IMR-90 (cell line): ENCODE measurements around the gene RASGRP1. TPM values are rescaled to one million over a fixed set of nuclear protein-coding genes. Genes with fewer than 3 reads are reported as not detected.

Experiments
- ATAC-seq: fragments of 200-7000 bp; cut with Tn5 transposase; 2 replicates; pipeline ENCODE4 v1.9.1; 2020; ENCODE audit warnings: low read depth, mild to moderate bottlenecking, moderate library complexity
- BruUV-seq: library from RNA; stranded (reverse); fragments of 400-500 nt; replicated peaks from 2 replicates; lab custom pipeline; 2021; lab: Mats Ljungman, UMichigan
- CTCF ChIA-PET: fragments of 300-600 bp; formaldehyde crosslinking; extraction: SDS; loops from one replicate; lab custom pipeline; 2021; ENCODE audit warnings: antibody characterized with exemption; lab: Yijun Ruan, JAX
- POLR2A ChIA-PET: fragments of 300-600 bp; sonication (Branson Sonifier 250); formaldehyde crosslinking; loops from one replicate; lab custom pipeline; 2022; ENCODE audit warnings: antibody characterized with exemption; ENCODE audit not compliant: unreplicated experiment; lab: Charles Lee
- DNase-seq: peaks from one replicate; pipeline ENCODE4 v3.0.0; 2013
- H2AFZ ChIP-seq: replicated peaks from 2 replicates; pipeline ENCODE3; 2013; ENCODE audit warnings: low read length, mild to moderate bottlenecking; ENCODE audit not compliant: poor library complexity
- H2AK5ac ChIP-seq: 2 replicates; pipeline ENCODE4 v1.6.1; 2013; ENCODE audit warnings: low read depth, low read length, inconsistent platforms
- H2AK9ac ChIP-seq: replicated peaks from 2 replicates; pipeline ENCODE3; 2013; ENCODE audit warnings: mild to moderate bottlenecking, low read depth, low read length, moderate library complexity; ENCODE audit not compliant: poor library complexity
- H2BK120ac ChIP-seq: 2 replicates; pipeline ENCODE4 v1.6.1; 2013; ENCODE audit warnings: low read depth, low read length, inconsistent platforms
- H2BK15ac ChIP-seq: 3 replicates; pipeline ENCODE4 v1.6.1; 2013; ENCODE audit warnings: low read depth, low read length, inconsistent platforms
- H2BK20ac ChIP-seq: 2 replicates; pipeline ENCODE4 v1.6.1; 2013; ENCODE audit warnings: low read depth, mild to moderate bottlenecking, inconsistent platforms, low read length, moderate library complexity
- H2BK5ac ChIP-seq: 2 replicates; pipeline ENCODE4 v1.6.1; 2013; ENCODE audit warnings: mild to moderate bottlenecking, low read depth, low read length, inconsistent platforms; ENCODE audit not compliant: poor library complexity, severe bottlenecking
- H3K14ac ChIP-seq: replicated peaks from 2 replicates; pipeline ENCODE4 v1.6.1; 2013; ENCODE audit warnings: low read depth, low read length, inconsistent platforms
- H3K18ac ChIP-seq: 2 replicates; pipeline ENCODE4 v1.6.1; 2013; ENCODE audit warnings: low read depth, low read length, control low read depth
- H3K23ac ChIP-seq: 2 replicates; pipeline ENCODE4 v1.6.1; 2013; ENCODE audit warnings: low read depth, low read length, inconsistent platforms
- H3K27ac ChIP-seq: 2 replicates; pipeline ENCODE4 v1.5.1; 2013; ENCODE audit warnings: mild to moderate bottlenecking, control low read depth, low read length; ENCODE audit not compliant: insufficient read depth
- H3K27me3 ChIP-seq: 2 replicates; pipeline ENCODE4 v1.6.1; 2013; ENCODE audit warnings: low read length; ENCODE audit not compliant: control insufficient read depth, insufficient read depth
- H3K36me3 ChIP-seq: 2 replicates; pipeline ENCODE4 v1.6.1; 2013; ENCODE audit warnings: low read length, mixed read lengths; ENCODE audit not compliant: control insufficient read depth, insufficient read depth
- H3K4ac ChIP-seq: 2 replicates; pipeline ENCODE4 v1.6.1; 2013; ENCODE audit warnings: low read depth, low read length, inconsistent platforms
- H3K4me1 ChIP-seq: 2 replicates; pipeline ENCODE4 v1.6.1; 2013; ENCODE audit warnings: low read length, mixed read lengths; ENCODE audit not compliant: control insufficient read depth, insufficient read depth
- H3K4me2 ChIP-seq: 2 replicates; pipeline ENCODE4 v1.6.1; 2013; ENCODE audit warnings: low read depth, mild to moderate bottlenecking, control low read depth, low read length, moderate library complexity
- H3K4me3 ChIP-seq: 2 replicates; pipeline ENCODE4 v1.5.1; 2013; ENCODE audit warnings: low read depth, mild to moderate bottlenecking, control low read depth, low read length, moderate library complexity; ENCODE audit not compliant: insufficient read depth
- H3K56ac ChIP-seq: 2 replicates; pipeline ENCODE4 v1.6.1; 2013; ENCODE audit warnings: low read length, inconsistent platforms; ENCODE audit not compliant: insufficient read depth; ENCODE audit errors: extremely low read depth
- H3K79me1 ChIP-seq, 2 experiments: 2 replicates each; pipeline ENCODE4 v1.6.1; 2013; ENCODE audit warnings: low read length in 2 of 2, inconsistent platforms in 1 of 2, low read depth in 1 of 2
- H3K9ac ChIP-seq: 2 replicates; pipeline ENCODE4 v1.6.1; 2013; ENCODE audit warnings: low read depth, low read length, control low read depth
- H3K9me1 ChIP-seq: 2 replicates; pipeline ENCODE4 v1.6.1; 2013; ENCODE audit warnings: low read length, inconsistent platforms; ENCODE audit not compliant: insufficient read depth
- H3K9me3 ChIP-seq: 2 replicates; pipeline ENCODE4 v1.6.1; 2013; ENCODE audit warnings: low read length; ENCODE audit not compliant: control insufficient read depth, insufficient read depth
- H4K20me1 ChIP-seq: 2 replicates; pipeline ENCODE4 v1.6.1; 2013; ENCODE audit warnings: low read length, inconsistent platforms; ENCODE audit not compliant: insufficient read depth
- H4K5ac ChIP-seq: 2 replicates; pipeline ENCODE4 v1.6.1; 2013; ENCODE audit warnings: mild to moderate bottlenecking, low read depth, low read length, control low read depth
- H4K8ac ChIP-seq, 2 experiments: 2 replicates each; pipeline ENCODE4 v1.6.1; 2013; ENCODE audit warnings: low read depth in 2 of 2, low read length in 2 of 2, control low read depth in 1 of 2, inconsistent platforms in 1 of 2
- H4K91ac ChIP-seq: 2 replicates; pipeline ENCODE4 v1.6.1; 2013; ENCODE audit warnings: low read depth, low read length, inconsistent platforms; ENCODE audit not compliant: insufficient read depth
- CEBPB ChIP-seq: IDR thresholded peaks from 2 replicates; pipeline ENCODE4 v1.6.1; 2012; ENCODE audit warnings: low read depth, low read length, improper control_type of control experiment
- MXI1 ChIP-seq: IDR thresholded peaks from 2 replicates; pipeline ENCODE4 v1.6.1; 2012; ENCODE audit warnings: low read depth, mild to moderate bottlenecking, low read length, moderate library complexity, borderline replicate concordance
- POLR2A ChIP-seq: IDR thresholded peaks from 2 replicates; pipeline ENCODE4 v1.6.1; 2012; ENCODE audit warnings: mild to moderate bottlenecking, low read depth, low read length
- RCOR1 ChIP-seq: IDR thresholded peaks from 2 replicates; pipeline ENCODE4 v1.6.1; 2012; ENCODE audit warnings: mild to moderate bottlenecking, low read length, improper control_type of control experiment; ENCODE audit not compliant: insufficient replicate concordance
- WGBS, 2 experiments: methylation state at CpG; one replicate each; pipeline versions ENCODE4 v1.1.5 to v1.1.7; 2013; ENCODE audit warnings: missing lambda C conversion rate in 2 of 2; ENCODE audit not compliant: insufficient read length in 1 of 2; ENCODE audit errors: extremely low coverage in 2 of 2; 5-methylcytosine and 5-hydroxymethylcytosine counted together
- dilution Hi-C: fragments of 300-500 bp; cut with HindIII; formaldehyde crosslinking; loops from one replicate; pipeline ENCODE4 v1.14.3; 2018; ENCODE audit warnings: low sequenced_read_pairs; ENCODE audit not compliant: unreplicated experiment
- in situ Hi-C: fragments of 300-500 bp; cut with MboI; formaldehyde crosslinking; loops from 3 replicates; pipeline ENCODE4 v1.14.3; 2019; ENCODE audit warnings: low sequenced_read_pairs, inconsistent platforms, mixed read lengths
- intact Hi-C: fragments of 100-400 bp; cut with micrococcal nuclease; formaldehyde crosslinking; loops from 2 replicates; pipeline ENCODE4 v1.10.0; 2022
- polyA plus RNA-seq, 3 experiments: library from polyadenylated mRNA; depleted of rRNA; stranded (reverse); fragments of >200 nt; gene quantifications; 2 replicates each; pipeline ENCODE4 v1.2.3, GENCODE V29; 2012; ENCODE audit warnings: low replicate concordance in 1 of 3
- total RNA-seq: library from RNA; depleted of rRNA; stranded (reverse); fragments of >200 nt; gene quantifications from 2 replicates; pipeline ENCODE4 v1.2.3, GENCODE V29; 2012

The RASGRP1 gene
- total and polyA plus RNA-seq, 2 of the 4 experiments (the other 2 are of a cell fraction), result 1.4 to 3.2 TPM

- Histone ChIP-seq H3K27ac (no peak overlapping the region), H2AK5ac (no peak overlapping the region), H3K4me1 (no peaks in the 10 kb centered on the region), H3K23ac (no peak overlapping the region), H3K9me1 (no peaks in the 10 kb centered on the region), H3K79me1 (no peaks in the 10 kb centered on the region), H4K8ac (no peak overlapping the region), H3K14ac (no peak overlapping the region), H3K9ac (no peak overlapping the region), H3K27me3 (peaks cover 46% of the 10 kb centered on the region), H2BK20ac (no peak overlapping the region), H2AFZ (no peak overlapping the region), H3K36me3 (no peaks in the 10 kb centered on the region), H3K4me3 (no peak overlapping the region), H4K20me1 (no peaks in the 10 kb centered on the region), H3K18ac (no peak overlapping the region), H3K4me2 (no peak overlapping the region), H4K91ac (no peak overlapping the region), H3K9me3 (peaks cover 2% of the 10 kb centered on the region; the same call in 1 of the 2 replicates), H3K4ac (no peak overlapping the region), H2BK120ac (no peak overlapping the region), H4K5ac (no peak overlapping the region), H3K56ac (no peak overlapping the region), H2BK5ac (no peak overlapping the region), H2AK9ac (no peak overlapping the region), H2BK15ac (no peak overlapping the region)
- dilution Hi-C loops, result no loop called here
- no CpG with 5 or more reads among the region's 3 CpGs for WGBS, 2 experiments
- no TSS peak for BruUV-seq
- no peak for TF ChIP-seq POLR2A
- TF ChIP-seq MXI1, result no peak
- no peak for TF ChIP-seq CEBPB
- no peak for TF ChIP-seq RCOR1
- ATAC-seq, result no peak
- CTCF ChIA-PET, result interaction anchor here (0.7 kb wide), 1 partner anchor 94 kb away, joined by 4 read pairs; no protein-coding TSS in a partner anchor
- in situ Hi-C loops, result no loop called here
- intact Hi-C loops, result no loop called here
- POLR2A ChIA-PET, result no interaction called here
- no peak for DNase-seq
Measured at GRCh38 chr15:38597219-38597800, 32.7 kb upstream of the RASGRP1 start.
